GM19468 (cell line): ENCODE results near the gene PKP3.

Experiments used
- ATAC-seq: cut with Tn5 transposase; IDR thresholded peaks from one replicate; pipeline ENCODE4 v1.9.1; 2021; ENCODE audit warnings: mild to moderate bottlenecking, moderate library complexity, moderate number of reproducible peaks; ENCODE audit not compliant: unreplicated experiment; ENCODE audit errors: extremely low read depth

Gene PKP3

DNA sequence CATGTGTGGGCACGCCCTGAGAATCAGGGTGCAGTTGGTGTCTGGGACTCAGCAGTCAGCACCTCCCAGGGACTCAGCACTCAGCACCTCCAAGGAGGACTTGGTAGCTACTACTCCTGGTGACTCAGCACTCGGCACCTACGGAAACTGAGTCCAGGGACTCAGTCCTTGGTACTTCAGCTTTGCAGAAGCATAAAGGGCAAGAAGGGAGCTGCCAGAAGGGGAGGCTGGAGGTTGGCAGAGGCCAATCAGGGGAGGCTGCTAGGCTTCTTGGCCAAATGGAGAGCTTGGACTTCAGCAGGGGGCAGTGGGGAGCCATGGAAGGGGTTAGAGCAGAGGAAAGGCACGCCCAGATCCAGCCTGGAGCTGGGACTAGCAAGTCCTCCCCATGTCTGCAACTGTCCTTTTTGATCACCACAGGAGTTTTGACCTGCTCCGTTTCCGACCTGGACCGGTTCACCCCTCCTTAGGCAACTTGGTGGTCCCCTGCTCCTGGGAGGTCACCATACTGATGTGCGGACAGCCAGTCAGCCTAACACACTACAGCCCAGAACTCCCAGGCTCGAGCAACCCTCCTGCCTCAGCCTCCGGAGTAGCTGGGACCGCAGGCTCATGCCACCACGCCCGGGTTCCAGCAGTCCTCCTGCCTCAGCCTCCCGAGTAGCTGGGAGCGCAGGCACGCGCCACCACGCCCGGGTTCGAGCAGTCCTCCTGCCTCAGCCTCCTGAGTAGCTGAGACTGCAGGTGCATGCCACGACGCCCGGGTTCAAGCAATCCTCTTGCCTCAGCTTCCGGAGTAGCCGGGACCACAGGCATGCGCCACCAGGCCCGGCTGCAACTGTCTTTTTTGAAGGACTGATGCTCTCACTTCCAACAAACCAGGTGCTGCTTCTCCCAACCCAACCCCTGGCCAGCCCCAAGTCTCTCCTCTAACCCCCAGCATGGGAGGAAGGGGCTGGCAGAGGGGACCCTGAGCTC lies 46.3 kb downstream of the PKP3 start:
- no peak for ATAC-seq

DNA sequence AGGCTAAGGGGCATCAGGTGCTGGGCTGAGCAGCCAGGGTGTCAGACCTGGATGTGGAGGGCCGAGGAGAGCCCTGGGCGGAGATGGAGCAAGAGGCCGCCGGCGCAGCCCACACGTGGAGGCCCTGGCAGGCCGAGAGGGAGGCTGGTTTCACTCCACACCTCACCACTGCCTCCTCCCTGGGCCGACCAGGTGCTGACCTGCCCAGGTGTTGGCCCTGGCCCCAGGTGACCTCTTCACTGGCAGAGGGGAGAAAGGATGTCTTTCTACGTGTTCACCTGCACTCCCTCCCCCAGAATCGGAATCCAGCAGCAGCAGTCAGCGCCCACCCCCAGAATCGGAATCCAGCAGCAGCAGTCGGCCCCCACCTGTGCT lies 47.0 kb downstream of the PKP3 start:
- no peak for ATAC-seq

DNA sequence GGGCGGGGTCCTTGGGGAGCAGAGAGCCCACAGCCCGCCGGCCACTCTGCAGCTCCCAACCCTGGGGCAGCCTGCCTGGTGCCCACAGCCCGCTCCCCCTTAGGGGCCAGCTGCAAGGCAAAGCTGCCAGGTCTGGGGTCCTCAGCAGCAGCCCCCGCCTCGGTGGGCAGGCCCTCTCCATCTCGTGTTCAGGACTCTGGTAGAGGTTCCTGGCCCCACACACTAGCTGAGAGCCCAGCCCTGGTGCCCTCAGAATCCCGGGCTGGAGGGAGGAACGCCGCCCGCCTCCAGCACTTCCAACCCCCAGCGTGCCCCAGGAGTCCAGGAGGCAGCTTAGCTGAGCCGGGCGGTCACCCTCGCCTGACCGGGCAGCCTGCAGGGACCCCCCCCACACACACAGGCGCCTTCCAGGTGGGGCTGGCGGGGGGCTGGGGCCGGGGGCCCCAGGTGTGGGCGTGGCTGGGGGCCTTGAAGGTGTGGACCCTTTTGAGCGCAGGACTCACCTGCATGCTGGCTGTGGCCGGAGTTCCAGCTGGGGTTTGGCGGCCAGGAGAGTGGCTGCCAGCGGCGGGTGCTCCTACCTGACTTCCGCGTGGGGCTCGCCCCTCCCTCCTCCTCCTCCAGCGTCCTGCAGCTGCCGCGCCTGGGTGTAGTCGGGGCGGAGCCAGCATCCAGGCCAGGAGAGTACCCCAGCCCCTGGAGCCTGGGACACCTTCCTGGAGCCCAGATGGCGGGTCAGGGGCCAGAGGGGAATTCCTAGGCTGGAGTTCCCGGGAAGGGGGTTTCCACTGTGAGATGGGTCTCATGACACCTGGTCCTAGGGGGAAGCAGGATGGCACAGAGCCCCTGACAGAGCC lies 47.6 kb downstream of the PKP3 start, which contains the start of gene ANO9:
ANO9 (minus strand) TSS at position 594 of the 857 bp plus-strand sequence; CDS start at position 509, 85 bp downstream.
- no peak for ATAC-seq

DNA sequence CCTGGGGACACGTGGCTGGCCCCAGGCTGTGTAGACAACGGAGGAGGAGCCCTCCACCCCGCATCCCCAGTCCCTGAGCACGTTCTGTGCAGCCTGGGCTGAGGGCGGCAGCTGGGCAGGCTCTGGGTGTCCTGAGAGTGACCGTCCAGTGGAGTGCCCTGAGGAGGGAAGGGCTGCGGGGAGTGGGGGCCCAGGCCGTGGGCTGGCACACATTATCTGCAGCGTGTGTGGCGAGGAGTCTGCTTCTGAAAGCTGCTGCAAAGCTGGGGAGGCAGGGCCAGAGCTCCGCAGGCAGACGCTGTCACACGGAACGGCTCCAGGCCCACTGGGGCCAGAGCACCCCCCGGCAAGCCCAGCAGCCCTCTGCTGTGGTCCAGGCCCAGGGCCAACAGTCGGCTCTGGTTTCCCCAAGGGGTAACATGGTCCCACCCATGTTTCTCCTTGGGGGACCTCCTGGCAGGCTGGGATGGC lies 48.6 kb downstream of the PKP3 start:
- no peak for ATAC-seq

DNA sequence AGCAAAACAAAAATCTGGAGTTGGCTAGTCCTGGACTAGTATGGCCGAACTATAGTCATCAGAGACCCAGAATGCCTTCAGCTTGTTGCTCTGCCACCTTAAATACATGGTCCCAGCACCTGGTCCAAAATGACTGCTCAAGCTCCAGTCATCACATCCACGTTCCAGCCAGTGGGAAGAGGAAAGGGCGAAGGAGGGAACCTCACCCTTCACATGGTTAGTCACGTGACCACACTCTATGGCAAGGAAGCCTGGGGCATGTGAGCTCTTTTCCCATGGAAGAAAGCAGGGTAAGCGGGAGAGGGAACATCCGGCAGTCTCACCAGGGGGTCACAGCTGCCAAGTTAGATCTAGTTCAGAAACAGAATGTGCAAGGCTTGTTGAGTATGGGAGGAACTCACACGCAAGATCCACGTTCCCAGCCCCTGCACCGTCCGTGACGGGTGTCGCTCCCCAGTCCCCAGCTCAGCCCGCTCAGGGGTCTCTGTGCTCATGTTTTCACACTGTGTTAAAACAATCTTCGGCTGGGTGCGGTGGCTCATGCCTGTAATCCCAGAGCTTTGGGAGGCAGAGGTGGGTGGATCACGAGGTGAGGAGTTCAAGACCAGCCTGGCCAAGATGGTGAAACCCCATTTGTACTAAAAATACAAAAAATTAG lies 49.7 kb downstream of the PKP3 start:
- ATAC-seq, result no peak

DNA sequence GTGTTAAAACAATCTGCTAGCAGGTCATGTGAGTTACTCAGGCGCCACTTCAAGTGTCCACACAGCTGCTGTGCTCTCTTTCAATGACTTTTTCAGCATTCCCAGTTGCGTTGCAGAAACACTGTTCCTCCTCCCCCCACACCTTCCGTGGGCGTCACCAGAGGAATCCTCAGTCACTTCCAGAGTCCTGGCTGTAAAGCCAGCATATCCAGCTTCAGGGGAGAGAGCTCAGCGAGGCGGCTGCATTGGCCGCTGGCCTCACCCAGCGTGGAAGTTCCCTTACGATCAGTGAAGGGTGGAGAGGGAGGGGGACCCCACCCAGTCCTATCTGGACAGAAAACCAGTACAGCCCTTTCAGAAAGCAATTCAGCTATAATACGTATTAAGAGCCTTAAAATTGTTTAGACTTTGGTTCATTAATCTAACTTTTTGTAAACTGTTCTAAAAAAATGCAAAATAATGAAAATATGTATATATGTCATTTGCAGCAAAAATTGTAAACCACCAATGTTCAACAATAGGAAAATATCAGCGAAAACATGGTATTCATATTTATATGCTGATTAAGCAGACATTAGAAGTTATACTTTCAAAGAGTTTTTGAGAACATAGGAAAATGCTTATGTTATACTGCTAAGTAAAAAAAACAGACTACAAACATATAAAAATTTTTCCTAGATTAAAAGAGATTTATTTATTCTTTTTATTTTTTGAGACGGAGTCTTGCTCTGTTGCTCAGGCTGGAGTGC lies 50.6 kb downstream of the PKP3 start:
- ATAC-seq, result no peak

DNA sequence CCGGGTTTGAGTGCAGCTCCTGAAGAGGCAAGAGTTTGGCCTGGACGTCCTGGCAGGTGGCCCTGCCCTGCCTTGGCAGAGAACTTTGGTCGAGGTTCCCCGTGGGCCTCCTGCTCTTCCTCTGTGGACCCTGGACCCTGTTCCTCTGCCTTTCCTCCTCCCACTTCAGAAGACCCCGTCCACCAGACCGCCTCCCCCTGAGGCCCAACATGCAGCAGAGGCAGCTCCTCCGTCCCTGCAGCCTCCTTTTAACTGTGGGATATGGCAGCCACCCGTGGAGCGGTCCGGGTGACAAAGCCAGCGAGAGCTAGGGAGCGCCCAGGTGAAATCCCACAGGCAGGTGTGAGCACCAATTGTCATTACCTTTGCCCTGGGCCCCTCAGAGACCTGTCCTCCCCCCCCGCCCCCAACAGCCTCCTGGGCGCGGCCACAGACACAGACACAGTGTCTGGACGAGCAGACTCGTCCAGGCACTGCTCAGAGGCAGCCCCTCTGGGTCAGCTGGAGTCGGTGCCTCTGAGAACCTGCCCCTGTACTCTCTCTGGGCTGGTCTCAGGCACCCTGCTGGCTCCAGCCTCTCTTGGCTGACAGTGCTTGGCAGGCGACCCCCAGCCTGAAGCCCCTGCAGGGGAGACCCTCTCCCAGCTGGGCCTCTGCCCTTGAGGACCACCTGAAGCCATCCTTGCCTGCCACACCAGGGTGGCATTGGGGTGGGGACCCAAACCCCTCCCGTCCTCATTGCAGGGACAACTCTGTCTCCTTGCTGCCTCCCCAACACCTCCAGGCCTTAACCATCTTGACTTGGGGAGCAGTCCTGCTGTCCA lies 52.0 kb downstream of the PKP3 start:
- ATAC-seq, result no peak

DNA sequence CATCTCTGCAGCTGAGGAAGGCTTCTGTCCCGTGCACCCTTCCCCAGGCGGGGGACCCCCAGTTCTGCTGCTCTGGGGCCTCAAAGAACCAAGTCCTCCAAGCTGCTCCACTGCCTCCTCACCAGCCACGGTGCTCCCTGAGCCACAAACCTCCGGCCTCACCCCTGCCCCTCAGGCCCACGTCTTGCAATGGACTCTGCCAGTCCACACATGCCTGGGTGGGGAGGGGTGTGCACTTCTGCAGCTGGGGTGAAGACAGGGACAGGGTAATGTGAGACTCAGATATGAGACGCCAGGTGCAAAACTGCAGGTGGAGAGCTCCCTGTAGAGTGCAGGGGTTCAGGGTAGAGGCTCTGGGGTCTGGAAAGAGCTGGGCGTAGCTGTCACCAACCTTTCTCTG lies 52.9 kb downstream of the PKP3 start:
- ATAC-seq, result no peak

DNA sequence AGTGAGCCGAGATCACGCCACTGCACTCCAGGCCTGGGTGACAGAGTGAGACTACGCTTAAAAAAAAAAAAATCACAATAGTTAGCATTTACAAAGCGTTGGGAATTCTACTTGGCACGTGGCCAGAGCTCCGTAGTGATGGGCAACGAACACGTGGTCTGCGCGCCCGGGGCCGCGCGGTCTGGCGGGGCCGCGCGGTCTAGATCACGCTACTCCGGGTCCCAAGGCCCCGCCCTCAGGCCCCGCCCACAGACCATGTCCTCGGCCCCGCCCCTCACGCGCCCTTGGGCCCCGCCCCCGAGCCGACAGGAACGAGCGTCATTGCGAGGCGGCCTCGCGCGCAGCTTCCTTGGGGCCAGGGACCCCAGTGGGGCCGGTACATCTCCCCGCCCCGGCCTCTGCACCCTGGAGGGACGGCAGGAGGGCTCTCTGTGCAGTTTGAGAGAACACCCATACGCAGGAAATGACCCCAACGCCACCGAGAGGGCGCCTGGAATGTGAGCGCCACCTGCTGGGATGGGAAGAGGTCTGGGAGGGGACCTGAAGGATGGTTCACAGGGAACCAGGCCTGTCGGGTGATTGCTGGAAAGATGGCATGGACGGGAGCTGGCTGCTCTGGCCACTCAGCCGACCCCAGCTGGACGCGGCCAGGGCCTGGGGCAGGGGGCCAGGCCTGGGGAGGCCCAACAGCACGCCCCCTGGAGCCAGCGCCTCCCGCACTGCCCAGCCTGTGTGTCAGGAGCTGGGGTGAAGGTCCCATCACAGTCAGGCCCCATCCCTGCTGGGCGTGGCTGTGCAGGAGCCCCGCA lies 54.1 kb downstream of the PKP3 start:
- peak; percentile 33 for ATAC-seq

DNA sequence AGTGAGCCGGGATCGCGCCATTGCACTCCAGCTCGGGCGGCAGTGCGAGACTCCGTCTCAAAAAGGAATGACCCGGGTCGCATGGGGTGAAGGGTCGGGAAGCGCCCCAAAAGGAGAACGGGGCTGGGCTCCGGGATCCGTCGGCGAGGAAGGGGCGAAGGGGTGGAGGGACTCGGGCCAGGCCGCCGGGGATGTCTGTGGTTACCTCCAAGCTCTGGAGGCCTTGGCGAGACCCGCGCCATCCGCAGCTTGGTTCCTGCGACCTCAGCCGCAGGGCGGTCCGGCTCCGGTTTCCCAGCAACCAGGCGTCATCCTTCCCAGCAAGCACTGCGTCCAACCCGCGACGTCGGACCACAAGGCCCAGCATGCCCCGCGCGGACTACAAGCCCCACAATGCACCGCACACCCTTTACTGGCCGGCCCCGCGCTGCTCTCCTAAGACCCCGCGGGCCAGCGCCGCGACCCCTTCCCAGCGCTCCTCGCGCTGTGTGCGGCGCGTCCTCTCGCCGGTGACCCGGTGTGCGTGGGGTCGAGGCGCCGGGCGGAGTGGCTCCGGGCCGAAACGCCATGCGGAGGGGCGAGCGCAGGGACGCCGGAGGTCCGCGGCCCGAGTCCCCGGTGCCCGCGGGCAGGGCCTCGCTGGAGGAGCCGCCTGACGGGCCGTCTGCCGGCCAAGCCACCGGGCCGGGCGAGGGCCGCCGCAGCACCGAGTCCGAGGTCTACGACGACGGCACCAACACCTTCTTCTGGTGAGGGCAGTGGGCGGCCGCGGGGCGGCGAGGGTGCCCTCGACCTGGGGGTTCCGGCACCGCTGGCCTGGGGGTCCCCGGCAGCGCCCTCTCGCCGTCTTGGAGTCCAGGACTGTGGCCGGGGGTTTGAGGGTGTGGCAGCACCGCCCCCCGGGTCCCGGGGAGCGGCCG lies 56.1 kb downstream of the PKP3 start, which contains the start of gene PTDSS2:
PTDSS2 (plus strand) TSS at position 391 of the 920 bp plus-strand sequence; CDS start at position 568, 177 bp downstream.
- ATAC-seq, result peak; percentile 51

DNA sequence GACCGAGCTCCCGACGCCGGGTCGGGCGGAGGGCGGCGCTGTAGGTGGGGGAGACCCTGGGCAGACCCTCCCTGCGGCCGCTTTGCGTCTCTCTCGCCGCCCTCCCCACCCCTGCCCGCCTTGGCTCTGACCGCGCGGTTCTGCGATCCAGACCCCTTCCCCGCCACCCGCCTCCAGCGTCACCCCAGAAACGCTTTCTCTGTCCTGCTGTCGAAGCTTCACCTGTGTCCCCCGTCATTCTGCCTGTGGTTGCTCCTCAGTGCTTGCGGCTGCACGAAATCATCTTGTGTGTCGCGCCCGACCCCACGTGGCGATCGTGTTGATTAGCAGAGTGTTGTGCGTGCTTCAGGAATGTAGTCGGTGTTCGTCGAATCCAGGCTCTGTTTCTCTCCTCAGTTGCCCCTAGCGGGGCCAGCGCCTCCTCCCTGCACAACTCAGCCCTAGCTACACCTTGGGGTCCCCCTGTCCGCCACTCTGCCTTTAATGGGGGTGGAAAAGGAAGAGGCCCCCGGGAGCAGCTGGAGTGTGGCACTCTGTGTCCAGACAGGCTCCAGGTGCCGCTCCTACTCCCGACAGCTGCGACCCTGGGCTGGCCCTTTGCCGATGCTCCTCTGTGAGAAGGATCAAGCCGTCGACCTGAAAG lies 56.9 kb downstream of the PKP3 start:
- ATAC-seq, result no peak

DNA sequence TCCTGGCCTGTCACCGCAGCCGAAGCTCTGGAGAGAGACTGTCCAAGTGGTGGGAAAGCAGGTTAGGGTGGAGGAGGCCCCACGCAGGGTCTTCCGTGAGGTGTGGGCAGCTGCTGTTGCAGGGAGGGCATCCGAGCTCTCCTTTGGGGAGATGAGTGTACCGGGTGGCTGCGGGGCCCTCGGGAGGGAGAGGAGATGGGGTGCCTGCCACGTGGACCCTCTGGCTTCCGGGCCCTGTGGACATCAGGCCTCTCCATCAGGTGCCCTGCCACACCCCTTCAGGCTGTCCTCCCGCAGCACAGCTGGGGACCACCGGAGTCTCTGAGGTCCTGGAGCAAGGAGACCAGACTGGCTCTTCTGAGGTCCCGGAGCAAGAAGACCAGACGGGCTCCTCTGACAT lies 57.7 kb downstream of the PKP3 start:
- no peak for ATAC-seq

DNA sequence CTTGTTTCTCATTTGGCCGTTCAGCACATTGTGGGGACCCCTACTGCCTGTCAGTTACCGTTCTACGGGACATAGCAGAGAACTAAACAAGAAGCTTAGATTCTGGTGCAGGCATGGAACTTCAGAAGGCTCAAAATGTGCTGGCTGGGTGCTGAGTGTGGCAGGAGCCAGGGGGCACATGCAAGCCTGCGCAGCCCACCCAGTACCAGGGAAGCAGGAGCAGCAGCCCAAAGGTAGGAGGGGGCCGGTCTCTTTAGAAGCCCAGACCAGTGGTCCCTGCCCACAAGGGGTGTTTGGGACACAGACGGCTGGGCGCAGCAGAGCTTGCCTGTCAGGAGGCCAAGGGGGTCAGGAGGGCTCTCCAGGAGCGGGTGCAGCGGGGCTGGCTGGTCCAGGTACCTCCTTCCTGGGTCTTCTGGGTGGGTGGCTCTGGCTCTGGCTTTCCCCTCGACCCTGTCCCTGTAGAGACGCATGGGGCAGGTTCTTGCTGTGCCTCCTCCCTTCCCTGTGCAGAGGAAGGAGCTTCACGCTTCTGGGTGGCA lies 58.3 kb downstream of the PKP3 start:
- ATAC-seq, result no peak

DNA sequence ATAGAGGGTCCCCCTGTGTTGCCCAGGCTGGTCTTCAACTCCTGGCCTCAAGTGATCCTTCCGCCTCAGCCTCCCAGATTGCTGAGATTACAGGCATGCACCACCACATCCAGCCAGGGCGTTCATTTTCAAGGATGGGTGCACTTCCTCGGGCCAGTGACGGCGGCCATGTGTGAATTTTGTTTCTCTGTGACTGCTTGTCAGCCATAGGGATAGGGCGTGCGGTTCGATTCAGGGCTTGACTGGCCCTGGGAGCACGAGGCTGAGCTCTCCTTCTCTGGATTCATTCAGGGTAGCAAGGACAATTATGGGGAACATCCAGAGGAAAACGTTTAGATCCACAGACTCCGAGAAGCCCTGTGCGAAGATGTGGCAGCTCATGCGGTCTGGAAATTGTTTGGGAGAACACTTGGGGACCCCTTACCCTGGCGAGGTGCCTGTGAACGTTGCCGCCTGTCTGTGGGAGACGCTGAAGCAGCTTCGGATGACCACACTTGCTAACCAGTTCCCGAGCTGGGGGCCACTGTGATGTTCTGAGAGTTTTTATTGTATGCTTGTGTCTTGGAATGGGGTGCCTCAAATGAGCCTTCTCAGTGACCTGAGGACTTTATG lies 59.0 kb downstream of the PKP3 start:
- no peak for ATAC-seq

DNA sequence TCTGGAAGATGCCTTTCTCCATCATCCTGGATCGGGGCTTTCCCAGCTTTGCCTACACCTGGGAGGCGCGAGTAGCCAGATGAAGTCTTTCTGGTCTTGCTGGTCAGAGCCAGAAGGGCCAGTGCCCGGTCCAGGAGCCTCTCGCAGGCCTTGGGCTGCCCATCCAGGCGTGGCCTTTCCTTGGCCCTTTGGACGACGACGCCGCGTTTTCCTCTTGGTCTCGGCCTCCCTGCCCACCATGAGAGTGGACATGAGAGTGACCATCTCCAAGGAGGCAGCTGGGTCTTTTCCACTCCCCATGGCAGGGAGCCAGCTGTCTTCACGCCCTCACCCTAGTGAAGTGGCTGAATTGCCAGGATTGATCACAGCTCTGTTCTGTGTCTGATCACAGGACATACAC lies 59.6 kb downstream of the PKP3 start:
- ATAC-seq, result no peak

DNA sequence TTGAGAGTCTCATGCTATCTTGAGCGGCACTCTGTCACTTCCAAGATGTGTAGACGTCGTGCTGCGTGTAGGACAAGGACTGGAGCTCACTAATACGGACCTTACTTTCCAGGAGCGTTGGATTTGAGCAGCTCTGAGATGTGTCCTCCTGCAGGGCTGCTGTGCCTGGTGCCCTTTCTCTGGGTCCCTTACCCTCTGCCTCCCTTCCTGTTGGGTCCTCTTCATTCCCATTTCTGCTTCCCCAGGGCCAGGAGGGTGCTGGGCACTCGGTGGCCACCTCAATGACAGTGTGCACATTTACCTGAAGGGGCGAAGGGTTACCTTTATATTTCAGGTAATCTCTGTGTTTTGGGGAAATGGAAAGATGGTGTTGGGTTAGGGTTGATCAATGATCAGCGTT lies 60.0 kb downstream of the PKP3 start:
- no peak for ATAC-seq
